Caco-2 (cell line): ENCODE data around the gene ADGRB3. TPM values are rescaled to one million over a fixed set of nuclear protein-coding genes. Genes with fewer than 3 reads are reported as not detected.
"Not testable (repeated sequence)": the region's sequence is repeated elsewhere in the genome, so short reads cannot be mapped to it uniquely, and the experiment has no call there.

Experiments used
- BruUV-seq: library from RNA; stranded (reverse); fragments of 400-500 nt; replicated peaks from 2 replicates; lab custom pipeline; 2021; lab: Mats Ljungman, UMichigan
- CTCF ChIA-PET: fragments of 300-600 bp; sonication (Branson Sonifier 250); formaldehyde crosslinking; loops from one replicate; lab custom pipeline; 2022; ENCODE audit warnings: antibody characterized with exemption; lab: Charles Lee
- POLR2A ChIA-PET: fragments of 300-600 bp; sonication (Branson Sonifier 250); formaldehyde crosslinking; loops from one replicate; lab custom pipeline; 2022; ENCODE audit warnings: antibody characterized with exemption; lab: Charles Lee
- DNase-seq, 2 experiments: peaks; one replicate each; pipeline versions ENCODE4 v3.0.0 to v3.0.0-alpha.2; 2020 to 2022
- H3K27me3 ChIP-seq: replicated peaks from 2 replicates; pipeline ENCODE4 v1.6.0; 2011; ENCODE audit warnings: low read length; ENCODE audit not compliant: control insufficient read depth, insufficient read depth
- H3K36me3 ChIP-seq: 2 replicates; pipeline ENCODE4 v1.5.1; 2011; ENCODE audit warnings: low read length; ENCODE audit not compliant: control insufficient read depth, insufficient read depth
- H3K4me1 ChIP-seq: fragments of 250-450 bp; sonication (Bioruptor Pico); 2 replicates; pipeline ENCODE4 v1.5.1; 2020; ENCODE audit warnings: mild to moderate bottlenecking
- H3K4me3 ChIP-seq: 2 replicates; pipeline ENCODE4 v1.5.1; 2011; ENCODE audit warnings: low read depth, mild to moderate bottlenecking, control low read depth, low read length
- H3K9me3 ChIP-seq: fragments of 250-450 bp; sonication (Bioruptor Pico); 2 replicates; pipeline ENCODE4 v1.5.1; 2020; ENCODE audit warnings: mild to moderate bottlenecking, moderate library complexity
- H3K27ac Mint-ChIP-seq: one replicate; pipeline ENCODE4 v1.8.0; 2022; ENCODE audit warnings: mixed read lengths; ENCODE audit not compliant: unreplicated experiment
- H3K27me3 Mint-ChIP-seq: one replicate; pipeline ENCODE4 v1.8.0; 2022; ENCODE audit warnings: mixed read lengths; ENCODE audit not compliant: insufficient read depth, unreplicated experiment
- H3K36me3 Mint-ChIP-seq: one replicate; pipeline ENCODE4 v1.8.0; 2022; ENCODE audit warnings: mild to moderate bottlenecking, mixed read lengths; ENCODE audit not compliant: insufficient read depth, unreplicated experiment
- H3K4me1 Mint-ChIP-seq: one replicate; pipeline ENCODE4 v1.8.0; 2022; ENCODE audit warnings: low read depth, mixed read lengths; ENCODE audit not compliant: unreplicated experiment
- H3K4me3 Mint-ChIP-seq: one replicate; pipeline ENCODE4 v1.8.0; 2022; ENCODE audit warnings: mild to moderate bottlenecking, moderate library complexity, mixed read lengths; ENCODE audit not compliant: unreplicated experiment
- H3K9me3 Mint-ChIP-seq: one replicate; pipeline ENCODE4 v1.8.0; 2022; ENCODE audit warnings: mixed read lengths; ENCODE audit not compliant: unreplicated experiment
- CTCF ChIP-seq, 2 experiments: fragments of 200-600 bp in 1 of 2; IDR thresholded peaks; 1 replicate in 1 of 2; 2 replicates in 1 of 2; pipeline versions ENCODE4 v1.5.1 to v1.8.0; 2011 to 2022; ENCODE audit warnings: antibody characterized with exemption in 1 of 2, control low read depth in 1 of 2, inconsistent platforms in 1 of 2, low read depth in 1 of 2, low read length in 1 of 2, mild to moderate bottlenecking in 1 of 2, moderate library complexity in 1 of 2; ENCODE audit not compliant: insufficient read depth in 1 of 2, severe bottlenecking in 1 of 2, unreplicated experiment in 1 of 2
- intact Hi-C: fragments of 100-400 bp; cut with micrococcal nuclease; formaldehyde crosslinking; loops from one replicate; pipeline ENCODE4 v1.10.0; 2022; ENCODE audit not compliant: unreplicated experiment
- total RNA-seq: library from RNA; stranded (reverse); gene quantifications from 2 replicates; pipeline ENCODE4 v1.2.3, GENCODE V29; 2022

ADGRB3 gene
- total RNA-seq, 1 experiment from 2014 or later: 0.18 TPM

- H3K27me3 Mint-ChIP-seq: peaks cover 2% of the 10 kb centered on the region
- ChIA-PET POLR2A (no interaction called here), CTCF (no interaction called here)
- H3K27ac Mint-ChIP-seq: no peak overlapping the region
- Histone ChIP-seq H3K4me3 (no peak overlapping the region), H3K36me3 (no peaks in the 10 kb centered on the region), H3K4me1 (no peaks in the 10 kb centered on the region), H3K27me3 (no peaks in the 10 kb centered on the region), H3K9me3 (no peaks in the 10 kb centered on the region)
- no peak for DNase-seq
- TF ChIP-seq CTCF (IDR thresholded peaks at IDR 0.05; ENCODE audit: insufficient read depth in 1 of 2, low read depth in 1 of 2, low read length in 1 of 2, severe bottlenecking in 1 of 2, unreplicated experiment in 1 of 2): no peak
- no peak overlapping the region for H3K4me3 Mint-ChIP-seq
- no peaks in the 10 kb centered on the region for H3K9me3 Mint-ChIP-seq
- no TSS peak for BruUV-seq
- intact Hi-C loops: no loop called here
- no peaks in the 10 kb centered on the region for H3K4me1 Mint-ChIP-seq
- H3K36me3 Mint-ChIP-seq: no peaks in the 10 kb centered on the region
Observed at GRCh38 chr6:69284176-69284730, 649.2 kb downstream of the ADGRB3 start.

- no TSS peak for BruUV-seq
- Histone ChIP-seq H3K4me3 (no peak overlapping the region), H3K4me1 (no peaks in the 10 kb centered on the region), H3K27me3 (no peaks in the 10 kb centered on the region), H3K9me3 (no peaks in the 10 kb centered on the region), H3K36me3 (no peaks in the 10 kb centered on the region)
- Mint-ChIP-seq H3K27ac (no peak overlapping the region), H3K36me3 (no peaks in the 10 kb centered on the region), H3K4me1 (no peaks in the 10 kb centered on the region), H3K9me3 (no peaks in the 10 kb centered on the region), H3K4me3 (no peak overlapping the region), H3K27me3 (peaks cover 2% of the 10 kb centered on the region)
- ChIA-PET CTCF (no interaction called here), POLR2A (no interaction called here)
- no peak for TF ChIP-seq CTCF (IDR thresholded peaks at IDR 0.05; ENCODE audit: insufficient read depth in 1 of 2, low read depth in 1 of 2, low read length in 1 of 2, severe bottlenecking in 1 of 2, unreplicated experiment in 1 of 2)
- DNase-seq: no peak
- intact Hi-C loops: no loop called here
Observed at GRCh38 chr6:69285054-69285453, 650.0 kb downstream of the ADGRB3 start.

- no peaks in the 10 kb centered on the region for H3K36me3 Mint-ChIP-seq
- Histone ChIP-seq H3K4me1 (no peaks in the 10 kb centered on the region), H3K27me3 (no peaks in the 10 kb centered on the region), H3K36me3 (no peaks in the 10 kb centered on the region), H3K4me3 (no peak overlapping the region), H3K9me3 (no peaks in the 10 kb centered on the region)
- H3K4me1 Mint-ChIP-seq: no peaks in the 10 kb centered on the region
- CTCF ChIA-PET: no interaction called here
- BruUV-seq: no TSS peak
- POLR2A ChIA-PET: no interaction called here
- H3K27ac Mint-ChIP-seq: no peak overlapping the region
- H3K4me3 Mint-ChIP-seq: no peak overlapping the region
- H3K9me3 Mint-ChIP-seq: no peaks in the 10 kb centered on the region
- intact Hi-C loops: no loop called here
- no peak for TF ChIP-seq CTCF (IDR thresholded peaks at IDR 0.05; ENCODE audit: insufficient read depth in 1 of 2, low read depth in 1 of 2, low read length in 1 of 2, severe bottlenecking in 1 of 2, unreplicated experiment in 1 of 2)
- DNase-seq: no peak
- peaks cover 2% of the 10 kb centered on the region for H3K27me3 Mint-ChIP-seq
Observed at GRCh38 chr6:69286331-69286730, 651.2 kb downstream of the ADGRB3 start.

GRCh38 chr6:69288198-69288597 lies 653.1 kb downstream of the ADGRB3 start:
- H3K9me3 ChIP-seq, H3K27me3 Mint-ChIP-seq, BruUV-seq, H3K27me3 ChIP-seq, H3K36me3 Mint-ChIP-seq, H3K9me3 Mint-ChIP-seq, H3K4me3 ChIP-seq, CTCF ChIA-PET, intact Hi-C loops, DNase-seq, H3K4me3 Mint-ChIP-seq, POLR2A ChIA-PET, H3K4me1 ChIP-seq, H3K4me1 Mint-ChIP-seq, H3K27ac Mint-ChIP-seq, H3K36me3 ChIP-seq: not testable (repeated sequence)
